Lower leg skin (tissue), 3 donors: ENCODE results near the gene EDEM3.

Experiments used
- CTCF ChIP-seq, 3 donors: fragments of 450-650 bp; IDR thresholded peaks; one replicate each; pipeline ENCODE4 v1.5.1; 2016; ENCODE audit warnings: antibody characterized with exemption in 3 of 3, mild to moderate bottlenecking in 3 of 3, moderate library complexity in 2 of 3
- POLR2A ChIP-seq, 2 donors: fragments of 450-650 bp; IDR thresholded peaks; one replicate each; pipeline ENCODE4 v1.6.1; 2016 to 2017; ENCODE audit warnings: antibody characterized with exemption in 2 of 2, mild to moderate bottlenecking in 1 of 2, moderate library complexity in 1 of 2

- no peak for TF ChIP-seq CTCF (IDR thresholded peaks at IDR 0.05)
- no peak for TF ChIP-seq POLR2A (IDR thresholded peaks at IDR 0.05)
Observed at GRCh38 chr1:184649451-184649888, 105.2 kb downstream of the EDEM3 start.
